ENCODE data around the gene SORT1. TPM values are rescaled to one million over a fixed set of nuclear protein-coding genes. Genes with fewer than 3 reads are reported as not detected.
"Not testable (repeated sequence)": the region's sequence is repeated elsewhere in the genome, so short reads cannot be mapped to it uniquely, and the experiment has no call there.

Gene SORT1
- total RNA-seq, 1 donor from 2014 or later = 30.9 TPM

DNA sequence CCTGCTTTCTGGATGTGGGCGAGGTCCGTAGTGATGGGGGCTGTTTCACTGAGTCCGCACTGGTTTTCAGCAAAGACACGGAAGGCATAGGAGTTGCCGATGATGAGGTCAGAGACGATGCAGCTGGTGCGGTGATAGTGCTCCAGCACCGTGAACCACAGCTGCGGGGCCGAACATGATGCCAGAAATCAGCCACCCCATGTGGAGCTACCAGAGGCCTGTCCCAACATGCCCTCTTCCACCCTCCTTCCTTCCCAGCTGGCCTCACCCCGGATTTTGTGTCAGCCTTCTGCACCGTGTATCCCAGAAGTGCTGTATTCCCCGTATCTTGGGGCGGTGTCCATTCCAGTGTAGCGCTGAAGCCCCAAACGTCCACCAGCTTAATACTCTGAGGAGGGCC, 100.9 kb downstream of the SORT1 start:
- DNase-seq = no peak

DNA sequence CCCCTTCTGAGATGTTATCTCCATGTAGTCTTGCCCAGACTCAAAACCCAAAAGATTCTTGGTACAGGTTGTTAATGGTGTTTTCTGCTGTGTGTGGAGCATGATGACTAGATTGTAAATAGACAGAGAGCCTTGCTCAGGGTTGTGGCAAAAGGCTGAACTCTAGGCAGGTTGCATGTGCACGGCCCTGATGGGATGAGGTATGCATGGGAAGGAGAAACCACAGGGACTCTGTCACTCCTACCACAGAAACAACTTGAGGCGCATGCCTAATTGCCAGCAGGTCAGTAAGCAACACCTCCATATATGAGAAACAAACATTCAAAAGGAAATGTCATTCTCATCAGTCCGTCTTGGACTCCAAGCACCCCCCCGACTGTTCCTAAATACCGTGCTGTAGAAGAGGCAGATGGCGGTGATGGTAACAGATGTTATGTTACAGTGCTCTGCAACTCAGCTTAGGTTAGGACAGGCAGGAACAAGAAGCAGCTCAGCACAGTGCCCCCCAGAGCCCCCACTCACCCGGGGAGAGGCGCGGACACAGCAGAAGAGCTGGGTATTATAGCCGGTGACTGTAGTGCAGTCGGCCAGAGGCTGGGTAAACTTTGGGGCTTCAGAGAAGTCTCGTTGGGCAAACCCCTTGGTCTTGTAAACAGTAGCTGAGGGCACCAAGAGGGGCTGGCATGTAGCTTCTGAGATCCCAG, 101.9 kb downstream of the SORT1 start:
- no peak for DNase-seq

DNA sequence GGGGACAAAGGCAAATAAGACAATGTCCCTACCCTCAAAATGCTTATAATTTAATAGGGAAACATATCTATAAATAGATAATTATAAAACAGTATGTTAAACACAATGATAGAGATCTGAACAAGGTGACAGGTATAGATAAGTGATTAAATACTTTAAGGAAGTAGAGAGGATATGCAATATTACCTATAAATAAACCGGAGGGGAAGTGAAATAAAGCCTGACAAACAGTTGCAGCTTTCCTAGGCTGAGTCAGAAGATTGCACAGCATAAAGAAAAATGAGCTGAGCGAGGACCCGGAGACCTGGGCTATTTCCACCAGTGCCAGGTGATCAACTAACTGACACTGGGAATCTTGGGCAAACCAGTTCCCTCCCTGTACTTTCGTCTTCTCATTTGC, 103.2 kb downstream of the SORT1 start:
- no peak for DNase-seq

DNA sequence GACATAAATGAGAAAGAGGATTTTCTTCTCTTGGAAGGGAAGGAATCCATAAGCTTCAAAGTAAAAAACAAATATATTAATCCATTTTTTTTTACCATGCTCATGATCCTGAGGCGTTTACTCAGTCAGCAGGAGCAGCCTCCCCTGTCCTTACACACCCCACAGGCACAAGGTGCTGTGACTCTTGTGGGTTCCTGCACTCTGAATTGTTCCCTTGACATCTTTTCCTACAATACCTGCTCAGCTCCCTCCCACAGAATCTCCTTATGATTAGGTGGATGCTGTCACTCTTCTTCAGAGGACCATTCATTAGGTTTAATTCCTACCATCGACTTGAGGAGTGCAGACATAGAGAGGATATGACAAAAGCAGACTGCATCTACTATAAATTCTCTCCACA, 104.7 kb downstream of the SORT1 start:
- no peak for DNase-seq

DNA sequence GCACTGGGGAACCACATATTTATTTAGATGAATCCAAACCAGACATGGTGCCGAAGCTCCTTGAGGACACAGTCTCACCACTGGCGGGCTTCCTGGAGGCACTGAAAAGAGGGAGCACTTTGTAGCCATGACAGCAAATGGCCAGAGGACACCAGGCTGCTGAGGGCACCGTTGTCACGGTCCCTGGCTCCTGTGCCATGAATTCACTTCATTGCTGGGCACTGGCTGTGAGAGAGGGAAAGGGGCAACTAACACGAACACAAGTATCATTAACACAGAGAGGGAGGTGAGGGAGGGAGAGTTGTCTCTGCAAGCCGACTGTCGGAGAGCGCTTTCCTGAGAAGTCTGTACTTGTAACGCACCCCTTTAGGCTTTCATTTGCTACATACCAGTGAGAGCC, 105.4 kb downstream of the SORT1 start:
- no peak for DNase-seq

DNA sequence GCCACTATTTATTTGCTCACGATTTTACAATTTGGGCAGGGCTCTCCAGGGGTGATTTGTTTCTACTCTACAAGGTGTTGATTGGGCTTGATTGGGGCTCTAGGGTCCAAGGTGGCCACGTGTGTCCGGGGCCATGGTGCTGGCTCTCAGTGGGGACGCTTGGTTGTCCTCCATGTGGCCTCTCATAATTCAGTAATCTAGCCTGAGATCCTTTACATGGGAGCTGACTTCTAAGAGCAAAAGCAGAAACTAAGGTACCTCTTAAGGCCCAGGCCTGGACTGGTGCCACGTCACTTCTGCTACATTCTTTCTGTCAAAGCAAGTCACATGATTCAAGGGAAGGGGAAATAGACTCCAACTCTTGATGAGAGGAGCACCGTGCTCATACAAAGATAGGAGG, 106.7 kb downstream of the SORT1 start:
- no peak for DNase-seq

DNA sequence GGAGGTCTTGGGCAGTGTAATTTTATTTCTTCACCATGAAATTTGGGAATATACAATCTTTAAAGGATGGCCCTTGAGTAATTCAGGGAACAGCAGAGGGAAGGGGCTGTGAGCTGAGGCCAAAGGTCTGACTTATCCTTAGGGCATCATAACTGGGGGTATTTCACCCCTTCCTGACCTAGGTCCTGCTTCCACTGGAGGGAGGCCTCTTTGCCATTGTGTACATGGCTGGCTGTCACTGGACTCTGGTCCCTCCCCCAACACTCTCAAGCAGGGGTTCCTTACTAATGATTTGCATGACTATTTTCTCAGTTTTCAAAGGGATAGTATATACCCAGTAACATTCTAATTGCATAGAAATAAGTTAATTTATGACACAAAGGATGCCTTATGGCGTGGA, 107.6 kb downstream of the SORT1 start:
- DNase-seq = no peak

DNA sequence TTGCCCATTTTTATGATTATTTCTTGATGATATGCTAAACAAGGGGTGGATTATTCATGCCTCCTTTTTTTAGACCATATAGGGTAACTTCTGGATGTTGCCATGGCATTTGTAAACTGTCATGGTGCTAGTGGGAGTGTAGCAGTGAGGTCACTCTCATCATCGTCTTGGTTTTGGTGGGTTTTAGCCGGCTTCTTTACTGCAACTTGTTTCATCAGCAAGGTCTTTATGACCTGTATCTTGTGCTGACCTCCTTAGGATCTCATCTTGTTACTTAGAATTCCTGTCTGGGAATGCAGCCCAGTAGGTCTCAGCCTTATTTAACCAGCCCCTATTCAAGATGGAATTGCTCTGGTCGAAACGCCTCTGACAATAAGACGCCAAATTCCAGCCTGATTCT, 111.0 kb downstream of the SORT1 start:
- DNase-seq = not testable (repeated sequence)

DNA sequence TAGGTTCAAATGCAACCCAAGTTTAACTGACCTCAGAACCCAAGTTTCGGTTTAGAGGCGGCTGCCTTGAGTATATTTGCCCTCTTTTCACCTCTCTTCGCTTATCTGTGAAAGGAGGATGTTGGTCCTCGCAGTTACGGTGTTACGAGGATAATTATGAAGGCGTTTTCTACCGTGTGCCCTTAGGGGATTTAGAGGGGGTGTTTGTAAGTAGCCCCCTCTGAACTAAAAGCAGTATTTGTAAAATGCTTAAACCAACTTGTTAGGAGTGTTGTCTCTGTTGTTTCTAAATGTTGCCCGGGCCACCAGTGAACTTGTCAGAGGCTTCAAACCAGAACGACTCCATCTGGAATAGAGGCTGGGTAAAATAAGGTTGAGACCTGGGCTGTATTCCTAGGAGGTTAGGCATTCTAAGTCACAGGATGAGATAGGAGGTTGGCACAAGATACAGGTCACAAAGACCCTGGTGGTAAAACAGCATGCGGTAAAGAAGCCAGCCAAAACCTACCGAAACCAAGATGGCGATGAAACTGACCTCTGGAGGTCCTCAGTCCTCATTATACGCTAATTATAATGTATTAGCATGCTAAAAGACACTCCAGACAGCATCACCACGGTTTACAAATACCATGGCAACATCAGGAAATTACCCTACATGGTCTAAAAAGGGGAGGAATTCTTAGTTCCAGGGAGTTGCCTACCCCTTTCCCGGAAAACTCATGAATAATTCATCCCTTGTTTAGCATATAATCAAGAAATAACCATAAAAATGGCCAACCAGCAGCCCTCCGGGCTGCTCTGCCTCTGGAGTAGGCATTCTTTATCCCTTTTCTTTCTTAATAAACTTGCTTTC, 113.7 kb downstream of the SORT1 start:
- no peak for DNase-seq

DNA sequence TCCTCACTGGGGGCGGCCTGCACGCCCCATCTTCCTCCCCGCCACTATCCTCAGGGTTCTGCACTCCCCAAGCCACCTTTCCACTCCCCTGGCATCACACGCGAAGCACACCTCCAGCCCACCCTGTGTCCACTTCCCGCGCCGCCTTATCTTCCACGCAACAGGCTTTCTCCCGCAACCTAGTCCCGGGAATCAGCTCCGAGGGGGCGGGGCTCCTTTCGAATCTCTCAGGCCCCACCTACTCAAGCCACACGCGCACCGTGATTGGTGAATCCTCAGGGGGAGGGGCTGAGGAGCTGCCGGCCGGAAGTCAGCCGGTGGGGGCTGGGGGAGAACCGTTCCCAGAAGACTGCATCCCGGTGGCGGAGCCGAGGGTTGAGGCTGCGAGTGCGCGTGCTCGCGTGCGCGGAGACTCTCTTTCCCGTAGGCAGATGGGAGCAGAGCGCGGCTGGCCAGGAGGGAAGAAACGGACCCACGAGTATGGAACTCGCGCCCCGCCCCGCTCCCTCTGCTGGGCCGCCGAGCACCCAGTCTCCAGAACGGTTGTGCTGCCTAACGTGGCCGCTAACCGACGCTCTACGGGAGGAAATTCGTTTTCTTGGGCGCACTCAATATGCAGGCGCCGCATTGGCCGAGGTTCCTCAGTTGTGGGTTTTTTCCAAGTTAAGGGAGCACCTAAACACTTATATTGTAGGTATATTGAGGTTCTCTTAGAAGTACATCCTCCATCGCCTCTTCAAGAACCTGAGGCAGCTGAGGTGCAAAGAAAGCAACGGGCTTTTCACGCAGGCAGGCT, 114.6 kb downstream of the SORT1 start, which contains the start of gene PSRC1:
TSS of gene PSRC1 (minus strand) at position 194 of the 796 bp plus-strand sequence.
- DNase-seq = peak; percentile 94

DNA sequence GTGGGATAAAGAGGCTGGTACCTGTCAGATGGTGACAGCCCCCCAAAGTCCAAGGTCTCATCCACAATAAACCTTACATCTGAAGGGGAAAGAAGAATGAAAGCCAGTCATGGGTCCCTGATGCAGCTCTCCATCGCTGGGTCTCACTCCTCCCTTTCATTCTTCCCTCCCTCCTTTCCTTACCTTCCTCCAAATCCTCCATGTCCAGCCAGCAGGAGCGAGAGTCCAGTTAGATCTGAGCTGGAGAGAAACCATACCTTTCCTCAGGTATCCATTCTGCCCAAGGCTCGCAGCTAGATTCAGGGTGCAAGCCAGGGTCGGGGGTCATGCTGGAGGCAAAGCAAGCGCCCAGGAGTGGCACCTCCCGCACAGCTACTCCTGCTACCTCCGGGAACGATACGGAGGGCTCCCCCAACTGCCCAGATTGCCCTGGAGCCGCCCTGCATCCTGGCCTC, 115.2 kb downstream of the SORT1 start:
- no peak for DNase-seq

DNA sequence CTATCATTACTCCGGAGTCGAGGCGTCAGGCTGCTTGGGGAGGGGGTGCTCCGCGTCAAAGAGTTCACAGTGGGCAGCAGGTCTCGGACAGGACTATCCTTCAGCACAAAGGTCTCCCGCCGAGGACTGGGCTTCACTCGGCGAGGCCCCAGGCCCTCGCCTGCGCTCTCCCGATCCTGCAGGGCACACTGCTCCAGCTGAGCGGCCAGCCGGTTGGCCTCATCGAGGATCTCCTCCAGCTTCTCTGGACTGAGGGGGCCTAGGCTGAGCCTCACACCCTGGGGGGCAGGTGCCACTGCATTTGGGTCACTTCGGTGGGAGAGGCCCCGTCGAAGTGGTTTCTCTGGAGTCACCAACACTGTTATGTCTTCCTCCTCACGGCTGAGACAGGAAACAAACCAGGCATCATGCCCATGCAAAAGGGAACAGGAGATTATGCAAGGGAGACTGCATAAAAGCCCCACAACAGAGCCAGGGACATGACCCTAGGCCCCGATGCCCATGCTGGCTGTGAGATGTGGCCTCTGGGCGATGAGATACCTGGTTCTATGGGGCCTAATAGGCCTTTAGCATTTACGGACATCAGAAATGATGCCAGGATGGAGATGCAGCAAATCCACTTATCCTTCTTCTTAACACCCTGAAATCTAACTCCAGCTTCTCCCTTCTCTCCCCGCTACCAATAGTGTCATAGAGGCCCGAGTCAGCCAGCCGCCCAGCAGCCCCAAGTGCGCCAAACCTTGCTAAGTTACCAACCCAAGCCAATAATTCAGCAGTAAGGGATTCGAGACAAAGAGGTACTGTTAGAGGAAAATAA, 115.8 kb downstream of the SORT1 start:
- no peak for DNase-seq

DNA sequence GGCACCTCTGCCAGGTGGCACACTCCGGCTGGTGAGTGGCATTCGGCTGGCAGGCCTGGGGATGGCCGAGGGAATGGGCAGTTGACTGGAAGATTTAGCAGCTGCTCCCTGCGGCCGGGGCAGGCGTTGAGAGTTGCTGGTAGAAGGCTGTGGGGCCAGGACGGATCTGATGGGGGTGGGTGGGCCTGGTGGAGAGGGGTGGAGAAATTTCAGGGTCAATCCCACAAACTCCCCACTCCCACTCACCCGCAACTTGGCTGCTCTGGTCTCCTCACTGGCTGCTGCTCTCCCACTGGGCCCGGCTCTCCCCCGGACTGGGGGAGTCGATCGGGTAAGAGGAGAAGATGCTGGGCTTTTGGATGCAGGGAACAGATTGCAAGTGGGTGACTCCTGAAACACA, 116.9 kb downstream of the SORT1 start:
- no peak for DNase-seq

DNA sequence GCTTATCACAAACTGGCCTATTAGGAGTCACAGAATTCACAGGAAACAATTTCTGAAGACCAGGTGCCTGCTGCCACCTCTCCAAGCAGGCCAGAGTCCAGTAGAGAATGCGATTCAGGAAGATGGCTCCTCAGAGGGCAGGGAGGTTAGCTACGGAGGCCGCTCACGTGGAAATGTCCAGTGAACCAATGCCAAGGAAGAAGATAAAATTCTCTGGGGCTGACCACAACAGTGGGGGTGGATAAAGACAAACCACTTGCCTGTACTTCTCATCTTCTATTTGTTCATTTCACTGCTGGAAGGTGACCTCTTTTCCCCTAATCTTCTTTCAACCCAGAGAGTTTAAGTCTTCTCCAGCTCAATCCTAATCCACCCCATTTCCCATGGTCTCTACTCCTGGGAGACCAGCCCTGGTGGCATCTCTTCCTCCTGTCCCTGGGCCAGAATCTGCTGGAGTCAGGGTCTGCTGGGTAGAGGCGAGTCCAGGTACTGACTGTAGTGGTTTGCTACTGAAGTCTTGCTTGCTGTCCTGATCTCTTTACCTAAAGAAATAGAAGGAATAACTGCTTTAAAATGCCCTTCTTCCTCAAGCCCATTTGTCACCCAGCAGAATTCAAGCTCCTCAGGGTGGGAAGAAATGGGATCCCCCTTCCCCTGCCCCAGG, 118.0 kb downstream of the SORT1 start:
- no peak for DNase-seq

DNA sequence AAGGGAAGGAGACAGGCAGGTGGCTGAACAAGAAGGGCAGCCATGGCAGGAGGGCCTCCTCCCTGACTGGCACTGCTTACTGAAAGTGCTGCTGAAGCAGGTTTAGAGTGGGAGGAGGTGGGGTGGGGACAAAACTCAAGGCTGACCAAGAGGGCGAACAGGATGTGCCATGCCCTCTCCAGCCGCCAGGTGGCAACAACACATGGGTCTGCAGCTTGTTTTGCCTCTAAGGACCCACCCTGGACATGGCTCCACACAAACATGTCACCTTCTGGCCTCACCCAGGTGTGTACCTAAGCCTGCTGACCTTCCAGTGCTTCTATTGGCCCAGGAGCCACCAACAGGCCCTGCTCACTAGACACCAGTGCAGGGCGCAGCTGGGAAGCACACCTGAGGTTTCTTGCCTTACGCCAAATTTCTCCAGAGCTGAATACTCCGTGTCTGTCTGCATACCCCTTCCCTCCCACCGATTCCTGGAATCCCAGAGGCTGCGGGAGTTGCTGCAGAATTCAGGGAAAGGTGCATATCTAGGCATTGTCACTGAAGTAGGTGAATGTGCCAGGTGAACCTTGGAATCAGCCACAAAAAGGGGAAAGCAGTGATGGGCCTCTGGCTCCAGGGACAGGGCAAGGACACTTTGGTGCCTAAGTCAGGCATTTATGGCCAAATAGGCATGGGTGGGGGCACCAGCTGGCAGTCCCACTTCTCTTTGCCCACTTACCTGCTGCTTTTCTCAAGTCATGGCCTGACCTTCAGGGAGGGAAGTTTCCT, 120.1 kb downstream of the SORT1 start:
- DNase-seq = peak; percentile 20

DNA sequence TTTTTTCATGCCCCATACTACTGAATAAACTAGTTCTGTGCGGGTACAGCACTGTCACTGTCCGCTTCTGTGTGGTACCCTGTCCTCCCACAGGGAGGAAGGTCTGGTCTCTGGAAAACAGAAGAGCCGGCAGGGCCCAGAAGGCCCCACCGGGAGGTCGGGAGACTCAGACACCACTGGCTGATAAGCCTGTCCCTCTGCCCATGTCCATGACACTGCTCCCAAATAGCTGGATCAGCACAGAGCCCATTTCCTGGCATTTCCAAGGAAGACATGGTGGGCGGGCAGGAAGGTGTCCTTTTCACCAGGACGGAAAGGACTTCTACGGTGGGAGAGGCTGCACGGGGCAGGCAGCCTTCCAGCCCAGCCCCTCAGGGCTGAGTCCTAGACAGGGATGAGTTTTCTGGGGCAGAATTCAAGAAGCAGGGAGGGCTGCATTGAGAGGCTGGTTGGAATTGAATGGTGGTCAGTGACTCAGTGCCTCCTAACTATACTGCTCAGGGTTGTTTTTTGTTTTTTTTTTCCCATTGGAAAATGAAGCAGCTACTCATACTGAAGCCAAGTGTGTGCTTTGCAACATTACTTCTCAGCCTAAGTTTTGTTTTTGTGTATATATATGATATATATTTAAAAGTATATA, 121.9 kb downstream of the SORT1 start:
- DNase-seq = no peak

DNA sequence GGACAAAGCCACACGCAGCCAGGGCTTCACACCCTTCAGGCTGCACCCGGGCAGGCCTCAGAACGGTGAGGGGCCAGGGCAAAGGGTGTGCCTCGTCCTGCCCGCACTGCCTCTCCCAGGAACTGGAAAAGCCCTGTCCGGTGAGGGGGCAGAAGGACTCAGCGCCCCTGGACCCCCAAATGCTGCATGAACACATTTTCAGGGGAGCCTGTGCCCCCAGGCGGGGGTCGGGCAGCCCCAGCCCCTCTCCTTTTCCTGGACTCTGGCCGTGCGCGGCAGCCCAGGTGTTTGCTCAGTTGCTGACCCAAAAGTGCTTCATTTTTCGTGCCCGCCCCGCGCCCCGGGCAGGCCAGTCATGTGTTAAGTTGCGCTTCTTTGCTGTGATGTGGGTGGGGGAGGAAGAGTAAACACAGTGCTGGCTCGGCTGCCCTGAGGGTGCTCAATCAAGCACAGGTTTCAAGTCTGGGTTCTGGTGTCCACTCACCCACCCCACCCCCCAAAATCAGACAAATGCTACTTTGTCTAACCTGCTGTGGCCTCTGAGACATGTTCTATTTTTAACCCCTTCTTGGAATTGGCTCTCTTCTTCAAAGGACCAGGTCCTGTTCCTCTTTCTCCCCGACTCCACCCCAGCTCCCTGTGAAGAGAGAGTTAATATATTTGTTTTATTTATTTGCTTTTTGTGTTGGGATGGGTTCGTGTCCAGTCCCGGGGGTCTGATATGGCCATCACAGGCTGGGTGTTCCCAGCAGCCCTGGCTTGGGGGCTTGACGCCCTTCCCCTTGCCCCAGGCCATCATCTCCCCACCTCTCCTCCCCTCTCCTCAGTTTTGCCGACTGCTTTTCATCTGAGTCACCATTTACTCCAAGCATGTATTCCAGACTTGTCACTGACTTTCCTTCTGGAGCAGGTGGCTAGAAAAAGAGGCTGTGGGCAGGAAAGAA, 122.9 kb downstream of the SORT1 start:
- peak; percentile 20 for DNase-seq

DNA sequence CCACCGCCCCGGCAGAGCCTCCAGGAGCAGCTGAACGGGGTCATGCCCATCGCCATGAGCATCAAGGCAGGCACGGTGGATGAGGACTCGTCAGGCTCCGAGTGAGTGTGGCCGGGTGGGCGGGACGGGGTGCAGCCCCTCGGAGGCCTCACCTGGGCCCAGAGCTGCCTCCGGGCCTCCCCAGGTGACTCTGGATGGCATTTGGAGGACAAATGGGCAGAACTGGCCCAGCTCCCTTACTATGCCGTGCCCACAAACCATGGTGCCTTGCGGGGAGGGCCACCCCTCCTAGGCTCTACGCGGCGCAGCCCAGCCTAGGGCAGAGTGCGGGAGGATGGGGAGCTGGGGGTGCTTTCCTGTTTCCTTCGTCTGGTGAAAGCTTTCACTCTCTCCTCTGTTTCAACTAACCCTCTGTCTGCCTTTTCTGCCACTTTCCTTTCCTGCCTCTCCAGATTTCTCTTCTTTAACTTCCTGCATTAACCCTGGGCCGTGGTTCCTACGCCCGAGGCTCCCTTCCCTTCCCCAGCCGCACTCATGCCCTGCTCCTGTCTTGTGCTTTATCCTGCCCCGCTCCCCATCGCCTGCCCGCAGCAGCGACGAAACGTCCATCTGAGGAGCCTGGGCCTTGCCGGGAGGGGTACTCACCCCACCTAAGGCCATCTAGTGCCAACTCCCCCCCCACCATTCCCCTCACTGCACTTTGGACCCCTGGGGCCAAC, 124.0 kb downstream of the SORT1 start:
- no peak for DNase-seq

Measured in skin of body (tissue), 2 donors.